Right lobe of liver (tissue), 6 donors: Measurements from ENCODE around the gene AAGAB. TPM values are rescaled to one million over a fixed set of nuclear protein-coding genes. Genes with fewer than 3 reads are reported as not detected.

Source experiments
- ATAC-seq, 4 donors: fragments of 200-7000 bp; cut with Tn5 transposase; one replicate each; pipeline ENCODE4 v1.9.1; 2020; ENCODE audit warnings: mild to moderate bottlenecking in 4 of 4, moderate library complexity in 4 of 4
- DNase-seq, 3 donors: peaks; one replicate each; pipeline ENCODE4 v3.0.0-alpha.2; 2020
- H3K27ac ChIP-seq, 3 donors: fragments of 200-600 bp; one replicate each; pipeline ENCODE4 v1.8.0; 2022
- H3K27me3 ChIP-seq, 2 donors: fragments of 200-600 bp; one replicate each; pipeline ENCODE4 v1.8.0; 2022
- H3K36me3 ChIP-seq, 4 donors: fragments of 200-600 bp; sonication (generic) in 1 of 4; one replicate each; pipeline versions ENCODE4 v1.5.1 to v1.8.0; 2017 to 2022; ENCODE audit warnings: control low read depth in 1 of 4
- H3K4me1 ChIP-seq, 4 donors: fragments of 200-600 bp; sonication (generic) in 1 of 4; one replicate each; pipeline versions ENCODE4 v1.5.1 to v1.8.0; 2017 to 2022; ENCODE audit warnings: control low read depth in 1 of 4
- H3K4me3 ChIP-seq, 3 donors: fragments of 200-600 bp; one replicate each; pipeline ENCODE4 v1.8.0; 2022
- H3K9me3 ChIP-seq, 4 donors: fragments of 200-600 bp; sonication (generic) in 1 of 4; one replicate each; pipeline versions ENCODE4 v1.5.1 to v1.8.0; 2017 to 2022; ENCODE audit warnings: control low read depth in 1 of 4
- POLR2A ChIP-seq: fragments of 450-650 bp; IDR thresholded peaks from one replicate; pipeline ENCODE4 v1.6.1; 2017; ENCODE audit warnings: antibody characterized with exemption, mild to moderate bottlenecking
- WGBS: methylation state at CpG from one replicate; pipeline ENCODE4 v1.1.6; 2018; ENCODE audit warnings: low coverage, low lambda C conversion rate; ENCODE audit not compliant: insufficient coverage; ENCODE audit errors: missing lambda C conversion rate; 5-methylcytosine and 5-hydroxymethylcytosine counted together
- intact Hi-C, 2 donors: fragments of 100-400 bp; cut with DNase I; formaldehyde crosslinking; loops; one replicate each; pipeline versions ENCODE4 v1.11.2 to v1.14.1; 2022
- total RNA-seq, 6 experiments: library from RNA; depleted of rRNA in 2 of 6; stranded (reverse); fragments of >200 nt in 2 of 6; fragmentation: NEBNext Ultra II Directional in 3 of 6; extraction: Animal tissue kit (Norgen Biotek cat#: 25700) in 3 of 6; gene quantifications; one replicate each; pipeline versions ENCODE4 v1.1.0 to v1.2.4, GENCODE V29; 2016 to 2023
- TF ChIP-seq, protein P1 (sequence below), 4 donors: fragments of 200-600 bp in 3 of 4; fragments of 450-650 bp in 1 of 4; IDR thresholded peaks; one replicate each; pipeline versions ENCODE4 v1.5.1 to v1.8.0; 2016 to 2022; ENCODE audit warnings: antibody characterized with exemption in 4 of 4, mild to moderate bottlenecking in 2 of 4
- donor health status: DM: no; HTN: yes; CAD: no.
- donor health status: DM: no; HTN: no; CAD: no.
- donor health status: DM: no; HTN: no; CAD: no.
- donor health status: DM: no; HTN: yes; CAD: no.
- donor health status: DM: no; HTN: yes; CAD: no.

AAGAB gene
- total RNA-seq, 6 experiments from 2014 or later: 11.0 to 15.6 (median 13.6) TPM

DNA sequence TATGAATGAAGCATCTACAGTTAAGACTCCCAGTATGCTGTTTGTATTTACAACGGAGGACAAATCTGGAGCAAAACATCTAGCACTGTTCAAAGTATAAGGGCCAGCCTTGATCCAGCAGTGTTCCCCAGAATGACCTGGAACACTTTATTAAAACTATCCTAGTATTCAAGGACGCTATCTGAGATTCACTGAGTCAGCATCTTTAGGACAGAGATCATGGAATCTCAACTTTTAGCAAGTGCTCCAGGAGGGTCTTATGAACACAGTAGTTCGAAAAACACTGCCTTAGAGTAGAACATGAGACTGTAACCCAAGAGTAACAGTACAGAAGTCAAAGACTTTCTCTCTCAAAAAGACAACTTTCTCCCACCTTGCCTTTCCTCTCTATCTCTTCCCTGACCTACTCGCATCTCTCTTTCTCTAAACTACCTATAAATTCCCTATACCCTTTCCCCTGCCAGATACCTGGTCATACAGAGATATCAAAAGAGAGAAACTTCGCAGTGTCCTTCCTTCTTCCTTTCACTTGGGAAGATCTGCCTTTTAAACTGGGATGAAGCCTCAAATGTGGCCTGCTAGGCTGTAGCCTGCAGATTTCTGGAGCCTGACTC is 43.8 kb downstream of the AAGAB start:
- Histone ChIP-seq H3K9me3 (no peaks in the 10 kb centered on the region), H3K4me1 (no peaks in the 10 kb centered on the region), H3K27me3 (no peaks in the 10 kb centered on the region), H3K4me3 (no peak overlapping the region), H3K36me3 (peaks cover 0 to 21% (median under 1%) of the 10 kb centered on the region in 4 donors), H3K27ac (no peak overlapping the region)
- ATAC-seq: no peak
- DNase-seq: no peak
- intact Hi-C loops: no loop called here
- TF ChIP-seq, protein P1, sequence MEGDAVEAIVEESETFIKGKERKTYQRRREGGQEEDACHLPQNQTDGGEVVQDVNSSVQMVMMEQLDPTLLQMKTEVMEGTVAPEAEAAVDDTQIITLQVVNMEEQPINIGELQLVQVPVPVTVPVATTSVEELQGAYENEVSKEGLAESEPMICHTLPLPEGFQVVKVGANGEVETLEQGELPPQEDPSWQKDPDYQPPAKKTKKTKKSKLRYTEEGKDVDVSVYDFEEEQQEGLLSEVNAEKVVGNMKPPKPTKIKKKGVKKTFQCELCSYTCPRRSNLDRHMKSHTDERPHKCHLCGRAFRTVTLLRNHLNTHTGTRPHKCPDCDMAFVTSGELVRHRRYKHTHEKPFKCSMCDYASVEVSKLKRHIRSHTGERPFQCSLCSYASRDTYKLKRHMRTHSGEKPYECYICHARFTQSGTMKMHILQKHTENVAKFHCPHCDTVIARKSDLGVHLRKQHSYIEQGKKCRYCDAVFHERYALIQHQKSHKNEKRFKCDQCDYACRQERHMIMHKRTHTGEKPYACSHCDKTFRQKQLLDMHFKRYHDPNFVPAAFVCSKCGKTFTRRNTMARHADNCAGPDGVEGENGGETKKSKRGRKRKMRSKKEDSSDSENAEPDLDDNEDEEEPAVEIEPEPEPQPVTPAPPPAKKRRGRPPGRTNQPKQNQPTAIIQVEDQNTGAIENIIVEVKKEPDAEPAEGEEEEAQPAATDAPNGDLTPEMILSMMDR (IDR thresholded peaks at IDR 0.05): no peak
- no peak for TF ChIP-seq POLR2A
- 91% methylated on average over 5 of the region's 5 CpGs for WGBS

DNA sequence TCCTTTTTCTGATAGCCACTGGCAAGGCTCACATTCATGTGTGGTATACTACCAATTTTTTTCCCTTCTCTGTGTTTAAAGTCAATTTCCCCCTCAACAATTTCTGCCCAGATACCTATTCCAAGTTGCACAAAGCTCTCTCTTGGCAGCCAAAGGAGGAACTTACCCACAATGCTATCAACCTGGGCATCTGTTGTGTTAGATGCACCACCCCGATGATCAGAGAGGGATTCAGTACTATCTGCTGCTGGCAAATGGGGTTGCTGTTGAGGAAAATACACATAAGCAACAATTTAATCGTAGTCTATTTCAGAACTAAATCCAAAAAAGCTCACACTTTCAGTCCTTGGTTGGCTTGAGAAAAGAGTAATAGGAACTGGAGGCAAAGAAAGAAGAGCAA is 46.1 kb downstream of the AAGAB start:
- ATAC-seq (no peak), DNase-seq (no peak)
- Histone ChIP-seq H3K27ac (no peak overlapping the region), H3K36me3 (peaks cover 0 to 25% (median 2%) of the 10 kb centered on the region in 4 donors), H3K27me3 (no peaks in the 10 kb centered on the region), H3K4me1 (no peaks in the 10 kb centered on the region), H3K9me3 (no peaks in the 10 kb centered on the region), H3K4me3 (no peak overlapping the region)
- intact Hi-C loops: no loop called here
- TF ChIP-seq, protein P1 (IDR thresholded peaks at IDR 0.05): no peak
- TF ChIP-seq POLR2A: no peak
- WGBS: 97% methylated on average over 2 of the region's 2 CpGs

DNA sequence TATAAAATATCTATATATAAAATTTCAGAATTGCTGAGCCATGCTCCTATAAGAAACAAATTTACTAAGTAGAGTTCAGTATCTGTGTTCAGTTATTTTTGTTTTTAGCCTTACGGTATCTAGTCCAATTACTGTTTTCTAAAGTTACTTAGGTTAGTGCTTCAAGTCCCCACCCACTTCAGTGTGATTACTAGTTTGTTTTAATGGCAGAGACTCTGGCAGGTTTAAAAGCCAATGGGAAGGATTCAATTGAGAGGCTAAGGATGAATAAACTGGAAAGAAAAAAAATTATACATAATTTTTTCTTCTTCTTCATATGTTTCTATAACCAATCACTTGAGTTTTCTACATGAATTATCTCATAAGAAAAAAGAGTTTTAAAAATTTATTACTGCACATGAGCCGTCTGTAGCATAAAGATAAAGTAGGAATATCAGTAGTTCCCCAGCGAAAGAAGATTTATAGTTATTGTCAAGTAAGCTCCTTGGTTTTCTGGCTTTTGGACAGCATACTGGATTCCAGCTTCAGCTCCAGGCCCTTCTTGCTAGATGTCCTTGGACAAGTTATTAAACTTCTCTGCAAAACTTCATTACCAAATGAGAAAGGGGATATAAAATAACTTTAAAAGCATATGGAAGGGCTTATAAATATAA is 46.8 kb downstream of the AAGAB start:
- intact Hi-C loops: no loop called here
- H3K4me3 ChIP-seq: no peak overlapping the region
- DNase-seq (no peak), ATAC-seq (no peak)
- 90% methylated on average over 3 of the region's 3 CpGs for WGBS
- H3K4me1 ChIP-seq: no peaks in the 10 kb centered on the region
- no peak overlapping the region for H3K27ac ChIP-seq
- peaks cover 0 to 30% (median 2%) of the 10 kb centered on the region in 4 donors for H3K36me3 ChIP-seq
- no peaks in the 10 kb centered on the region for H3K9me3 ChIP-seq
- H3K27me3 ChIP-seq: no peaks in the 10 kb centered on the region
- no peak for TF ChIP-seq POLR2A
- TF ChIP-seq, protein P1 (IDR thresholded peaks at IDR 0.05): no peak

DNA sequence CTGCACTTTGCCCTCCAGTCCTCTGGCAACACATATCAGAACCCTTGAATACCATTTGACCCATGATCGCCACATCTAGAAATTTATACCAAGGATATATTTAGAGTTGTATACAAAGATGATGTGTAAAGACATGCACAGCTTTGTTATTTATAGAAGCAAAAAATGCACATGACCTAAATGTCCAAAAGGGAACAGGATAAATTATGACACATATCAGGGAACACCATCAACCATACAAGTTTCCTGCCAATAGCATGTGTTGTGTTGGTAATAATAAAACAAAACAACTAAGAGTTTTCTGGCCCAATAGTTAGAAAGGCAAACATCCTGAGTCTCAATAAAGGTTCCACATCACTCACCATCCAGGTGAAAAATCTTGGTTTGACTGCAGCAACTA is 51.5 kb downstream of the AAGAB start:
- no peaks in the 10 kb centered on the region for H3K4me1 ChIP-seq
- H3K27ac ChIP-seq: no peak overlapping the region
- no peak for ATAC-seq
- H3K27me3 ChIP-seq: no peaks in the 10 kb centered on the region
- peaks cover 0 to 20% (median 2%) of the 10 kb centered on the region in 4 donors for H3K36me3 ChIP-seq
- no peak overlapping the region for H3K4me3 ChIP-seq
- intact Hi-C loops: no loop called here
- WGBS: 94% methylated on average over 1 of the region's 1 CpG
- TF ChIP-seq, protein P1 (IDR thresholded peaks at IDR 0.05): no peak
- no peak for TF ChIP-seq POLR2A
- DNase-seq: no peak
- H3K9me3 ChIP-seq: no peaks in the 10 kb centered on the region
